Stimulated activated CD8-positive, alpha-beta memory T cell treated with anti-CD3 and anti-CD28 coated beads, Interleukin-7, amount 100 ng/mL, for 4 hours (primary cell): ENCODE results near the gene TTC12.

Experiments used
- DNase-seq, 2 donors: peaks; one replicate each; pipeline ENCODE4 v3.0.0-alpha.2; 2020; ENCODE audit warnings: low read depth in 2 of 2

Gene TTC12

DNA sequence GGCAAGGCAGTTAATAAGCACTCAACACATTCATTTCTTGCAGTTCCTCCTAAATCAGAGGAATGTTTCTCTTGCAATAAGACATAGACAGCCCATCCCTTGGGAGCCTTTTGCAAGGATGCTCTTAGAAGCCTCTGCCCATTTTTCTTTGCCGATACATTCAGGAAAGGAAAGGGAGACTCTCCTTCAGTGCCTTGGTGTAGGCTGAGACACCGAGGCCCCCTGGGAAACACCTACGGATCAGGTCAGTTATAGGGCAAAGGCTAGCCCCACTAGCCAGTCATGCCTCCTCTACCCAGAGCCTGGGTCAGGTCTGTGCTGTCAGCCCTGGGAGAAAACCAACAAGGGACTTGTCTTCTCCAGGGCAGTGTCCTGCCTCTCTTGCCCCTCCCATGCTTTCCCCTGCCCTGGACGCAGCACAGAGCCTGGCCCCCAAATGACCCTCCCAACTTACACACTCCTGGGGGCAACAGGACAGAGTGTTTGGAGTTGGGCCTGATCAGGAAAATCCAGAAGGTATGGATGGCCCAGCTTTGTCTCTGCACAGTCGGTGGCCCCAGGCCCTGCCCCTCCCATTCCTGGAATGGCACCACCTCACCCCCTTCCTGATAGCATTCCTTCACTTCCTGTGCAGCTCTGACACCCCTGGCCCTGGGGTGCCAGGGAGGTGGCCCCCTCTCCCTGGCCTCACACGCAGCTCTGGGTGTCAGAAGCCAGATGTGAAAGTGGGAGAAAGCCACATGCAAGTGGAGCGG lies 91.5 kb downstream of the TTC12 start:
- DNase-seq = no peak

DNA sequence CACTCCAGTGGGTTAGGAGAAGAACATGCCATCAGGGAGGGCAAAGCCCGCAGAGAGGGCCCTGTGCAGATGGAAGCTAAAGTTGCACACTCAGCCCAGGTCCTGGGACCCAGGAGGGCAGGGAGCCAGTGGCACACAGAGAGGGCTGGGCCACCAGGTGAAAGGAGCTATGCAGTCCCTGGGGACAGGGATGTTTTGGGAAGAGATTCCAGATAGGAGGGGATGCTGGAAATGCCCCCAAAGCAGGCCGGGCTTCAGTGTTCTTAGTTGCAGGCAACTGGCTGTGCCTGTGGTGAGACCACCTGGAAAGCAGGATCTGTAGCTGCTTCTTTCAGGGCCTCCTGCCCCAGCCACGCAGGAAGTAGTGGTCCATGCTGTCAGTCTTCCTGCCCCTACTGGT lies 92.8 kb downstream of the TTC12 start:
- no peak for DNase-seq

DNA sequence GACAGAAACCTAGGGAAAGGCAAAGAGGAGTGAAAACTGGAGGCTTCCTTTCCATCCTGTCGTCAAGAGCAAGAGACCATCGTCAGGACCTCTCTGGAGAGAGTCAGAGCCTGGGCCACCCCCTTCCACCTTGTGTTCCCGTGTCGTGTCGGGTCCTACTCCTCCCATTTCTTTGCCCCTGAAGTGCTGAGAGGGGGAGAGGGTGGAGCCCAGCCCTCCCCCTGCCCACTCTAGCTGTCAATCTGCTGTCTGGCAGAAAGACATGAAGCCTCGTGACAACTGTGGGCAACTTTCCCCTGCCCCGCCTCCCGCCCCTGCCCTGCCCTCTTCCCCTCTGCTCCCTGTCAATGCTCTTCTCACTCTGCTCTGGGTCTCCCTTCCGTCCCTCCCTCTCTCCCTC lies 93.8 kb downstream of the TTC12 start:
- DNase-seq = no peak

DNA sequence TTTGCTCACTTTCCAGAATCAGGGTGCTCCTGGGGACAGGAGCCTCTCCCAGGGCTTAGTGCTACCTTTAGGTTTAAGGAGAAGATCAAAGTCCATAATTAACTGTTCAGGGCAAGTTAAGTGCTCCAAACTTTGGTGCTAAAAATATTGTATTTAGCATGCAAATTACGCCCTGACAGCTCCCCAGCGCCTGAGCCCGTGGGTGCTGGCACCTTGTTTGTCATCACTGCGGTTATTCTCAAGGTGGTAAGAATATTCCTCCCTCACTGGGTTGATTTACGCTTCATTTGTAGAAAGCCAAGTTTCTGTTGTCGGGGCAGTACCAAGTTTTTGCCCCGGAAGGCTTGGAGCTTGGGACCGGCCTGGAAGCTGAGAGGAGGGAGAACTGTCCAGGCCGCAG lies 94.5 kb downstream of the TTC12 start:
- DNase-seq = no peak

DNA sequence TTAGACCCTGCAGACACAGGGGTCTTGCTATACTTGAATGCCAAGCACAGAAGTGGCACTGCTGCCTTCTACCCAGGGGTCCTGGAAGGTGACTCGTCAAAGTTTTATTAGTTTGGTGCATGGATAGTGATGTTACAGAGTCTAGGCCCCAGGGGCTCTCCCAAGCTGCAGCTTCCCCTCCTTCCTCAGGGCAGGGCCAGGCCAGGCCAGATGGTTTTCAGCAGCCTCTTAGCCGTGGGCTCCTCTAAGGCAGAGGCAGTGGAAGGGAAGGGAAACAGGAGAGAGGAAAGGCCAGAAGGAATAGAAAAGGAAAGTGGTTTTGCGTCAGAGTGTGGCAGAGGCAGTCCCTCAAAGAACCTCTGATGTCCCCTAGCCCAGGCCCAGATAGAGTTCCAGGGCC lies 95.1 kb downstream of the TTC12 start:
- no peak for DNase-seq

DNA sequence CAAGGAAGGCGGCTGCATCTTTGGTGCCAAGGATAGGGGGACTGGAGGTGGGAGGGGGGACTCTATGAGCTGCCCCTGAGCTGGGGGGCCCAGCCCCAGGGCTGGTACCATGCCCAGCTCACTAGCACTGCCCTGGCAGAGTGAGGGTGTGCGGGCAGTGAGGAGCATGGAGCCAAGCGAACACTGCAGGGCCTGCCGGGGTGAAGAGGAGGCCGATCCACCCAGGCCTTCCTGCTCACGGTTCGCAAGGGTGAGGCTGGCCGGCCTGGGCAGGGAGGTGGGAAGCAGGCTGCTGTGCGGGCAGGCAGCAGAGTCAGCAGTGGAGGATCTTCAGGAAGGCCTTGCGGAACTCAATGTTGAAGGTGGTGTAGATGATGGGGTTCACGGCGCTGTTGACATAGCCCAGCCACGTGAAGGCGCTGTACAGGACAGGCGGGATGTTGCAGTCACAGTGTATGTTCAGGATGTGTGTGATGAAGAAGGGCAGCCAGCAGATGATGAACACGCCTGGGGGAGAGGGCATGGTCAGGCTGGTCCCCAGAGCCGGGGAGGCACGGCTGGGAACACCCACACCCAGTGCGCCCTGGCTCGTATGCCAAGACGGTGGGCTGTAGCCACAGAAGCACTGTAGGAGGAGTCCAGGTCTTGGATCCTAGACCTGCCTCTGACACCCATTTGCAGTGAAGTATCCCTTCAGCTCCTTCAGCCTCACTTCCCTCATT lies 96.2 kb downstream of the TTC12 start:
- no peak for DNase-seq

DNA sequence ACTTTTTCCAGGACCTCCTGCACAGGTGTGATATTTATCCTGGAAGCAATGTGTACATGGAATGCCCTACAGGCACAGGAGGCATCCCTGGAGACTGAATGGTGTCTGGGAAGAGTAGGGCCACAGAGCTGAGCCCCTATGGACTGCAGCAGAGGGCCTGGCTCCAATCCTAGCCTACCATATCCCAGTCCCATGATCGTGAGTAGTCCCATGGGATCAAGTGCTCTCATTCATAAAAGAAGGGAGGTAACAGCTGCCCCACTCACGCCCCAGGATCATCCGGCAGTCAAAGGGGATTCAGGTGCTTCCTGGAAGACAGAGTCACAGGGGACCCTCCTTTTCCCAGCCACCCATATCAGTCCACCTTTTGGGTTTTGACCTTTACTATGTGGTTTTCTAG lies 97.2 kb downstream of the TTC12 start:
- no peak for DNase-seq

DNA sequence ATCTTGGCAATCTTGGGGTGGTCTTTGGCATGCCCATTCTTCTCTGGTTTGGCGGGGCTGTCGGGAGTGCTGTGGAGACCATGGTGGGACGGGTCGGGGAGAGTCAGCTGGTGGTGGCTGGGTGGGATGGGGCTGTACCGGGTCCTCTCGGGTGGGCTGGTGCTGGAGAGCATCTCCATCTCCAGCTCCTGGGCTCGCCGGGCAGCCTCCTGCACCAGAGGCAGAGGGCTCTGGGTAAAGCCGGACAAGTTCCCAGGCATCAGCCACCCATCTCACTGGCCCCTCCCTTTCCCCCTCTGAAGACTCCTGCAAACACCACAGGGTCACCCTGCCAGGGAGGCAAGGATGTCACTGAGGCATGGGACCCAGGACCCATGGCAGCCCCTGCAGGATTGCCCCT lies 98.3 kb downstream of the TTC12 start:
- no peak for DNase-seq

DNA sequence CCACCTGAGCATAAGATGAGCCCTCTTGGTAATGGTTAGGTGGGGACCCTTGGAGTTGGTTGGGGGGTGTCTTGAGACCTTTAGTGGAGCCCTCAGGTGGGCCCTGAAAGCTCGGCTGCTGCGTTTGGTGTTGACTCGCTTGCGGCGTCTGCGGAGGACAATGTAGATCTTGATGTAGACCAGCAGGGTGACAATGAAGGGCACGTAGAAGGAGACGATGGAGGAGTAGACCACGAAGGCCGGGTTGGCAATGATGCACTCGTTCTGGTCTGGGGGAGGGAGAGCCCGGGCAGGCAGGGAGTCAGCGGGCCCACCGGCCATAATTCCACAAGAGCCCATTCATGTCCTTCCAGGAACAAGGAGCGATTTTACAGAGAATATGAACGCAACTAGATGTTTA lies 101.0 kb downstream of the TTC12 start:
- no peak for DNase-seq
